HG03571 (cell line): ENCODE data around the gene CNPPD1.

Source experiments
- ATAC-seq: cut with Tn5 transposase; IDR thresholded peaks from one replicate; pipeline ENCODE4 v1.9.1; 2021; ENCODE audit not compliant: unreplicated experiment

The CNPPD1 gene

DNA sequence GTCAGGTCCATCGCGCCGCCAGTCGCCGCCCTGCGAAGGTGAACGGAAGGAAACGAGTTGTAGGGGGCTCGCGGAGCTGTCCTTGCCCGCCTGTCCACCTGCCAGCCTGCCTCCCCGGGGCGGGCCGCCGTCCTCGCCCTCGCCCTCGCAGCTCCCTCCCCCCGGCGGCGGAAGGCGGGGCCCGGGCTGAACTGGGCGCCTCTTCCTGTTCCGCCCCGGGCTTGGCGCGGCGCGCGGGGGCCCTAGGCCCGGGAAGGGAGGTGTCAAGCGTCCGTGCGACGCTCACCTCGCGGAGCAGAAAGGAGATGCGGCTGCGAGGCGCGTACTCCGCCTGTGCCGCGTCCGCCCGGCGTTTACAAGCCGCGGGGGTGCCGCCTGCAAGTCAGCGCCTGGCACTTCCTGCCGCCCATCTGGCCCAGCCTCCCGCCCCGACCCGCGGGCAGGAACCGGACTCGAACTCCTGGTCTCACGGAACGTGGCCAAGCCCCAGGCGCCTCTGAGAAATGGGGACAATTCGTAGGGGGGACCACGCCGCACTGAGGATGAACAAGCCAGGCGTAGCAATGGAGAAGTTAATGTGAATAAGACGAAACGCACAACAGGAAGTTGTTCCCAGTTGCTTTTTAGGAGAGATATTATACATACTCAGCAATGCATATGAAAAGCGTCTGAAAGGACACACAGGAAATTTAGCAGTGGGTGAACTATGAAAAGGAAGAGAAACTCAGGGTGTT, at the start of gene CNPPD1:
CNPPD1 (minus strand) TSS at position 108 of the 734 bp plus-strand sequence; CDS start at position 11, 97 bp downstream.
- peak; percentile 65 for ATAC-seq

GRCh38 chr2:219225350-219225749, 48.6 kb upstream of the CNPPD1 start:
- ATAC-seq: no peak

GRCh38 chr2:219223831-219224610, 47.3 kb upstream of the CNPPD1 start:
- ATAC-seq: no peak

DNA sequence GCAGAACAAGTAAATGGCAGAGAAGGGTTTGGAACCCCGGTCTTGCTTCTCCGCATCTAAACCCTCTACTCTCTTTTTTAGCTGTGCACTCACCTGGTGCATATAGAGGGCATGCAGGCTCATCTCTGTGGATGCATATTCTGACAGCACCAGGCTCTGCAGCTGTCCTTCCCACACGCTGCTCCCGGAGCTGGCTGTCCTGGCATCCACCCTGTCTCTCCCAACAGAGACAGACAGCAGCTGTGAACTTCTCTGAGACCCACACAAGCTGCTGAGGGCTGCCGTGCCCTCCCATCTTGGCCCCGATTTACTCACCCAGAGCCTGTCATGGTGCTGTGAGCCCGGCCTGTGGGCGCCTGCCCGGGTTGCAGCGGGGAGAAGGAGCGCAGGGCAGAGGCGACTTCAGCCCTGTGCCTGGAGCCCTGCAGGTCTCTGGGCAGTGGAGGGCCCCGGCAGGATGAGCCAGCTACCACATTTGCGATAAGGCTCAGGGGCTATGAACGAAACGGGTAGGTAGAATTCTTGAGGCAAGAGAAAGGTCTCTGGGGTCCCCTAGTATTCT, 45.3 kb upstream of the CNPPD1 start:
- ATAC-seq: no peak

DNA sequence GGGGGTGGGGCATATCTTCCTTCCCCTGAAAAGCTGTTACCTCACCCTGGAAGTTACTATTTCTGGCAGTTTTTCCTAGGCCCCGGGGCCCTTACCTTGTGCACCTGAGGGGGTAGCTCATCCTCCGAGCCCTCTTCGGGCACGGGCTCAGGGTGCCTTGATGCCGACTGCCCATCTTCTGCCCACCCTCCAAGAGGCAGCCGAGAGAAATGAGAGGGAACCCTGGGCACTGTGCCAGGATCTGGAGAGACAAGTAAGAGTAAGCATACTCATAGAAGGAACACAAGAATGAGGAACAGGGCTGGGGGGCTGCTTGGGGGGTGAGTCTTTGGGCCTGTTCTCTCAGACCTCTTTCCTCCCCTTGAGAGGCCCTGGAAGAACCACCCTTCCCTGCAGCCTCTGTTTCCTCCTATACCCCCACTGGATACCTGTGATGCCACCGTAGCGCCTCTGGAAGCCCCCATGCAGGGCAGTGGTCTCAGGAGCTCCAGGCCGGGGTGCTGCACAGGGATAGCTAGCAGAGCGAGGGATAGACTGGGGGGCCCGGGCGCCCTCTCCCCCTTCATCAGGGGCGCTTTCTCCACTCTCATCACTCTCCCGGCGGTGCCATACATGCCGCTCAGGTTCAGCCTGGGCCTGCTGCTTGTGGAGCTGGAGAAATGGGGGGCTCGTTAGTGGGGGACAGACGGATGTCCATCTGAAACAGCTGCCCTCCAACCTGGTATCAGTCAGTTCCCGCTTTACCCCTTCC, 44.1 kb upstream of the CNPPD1 start:
- ATAC-seq: no peak

- ATAC-seq: no peak
These were observed 43.2 kb upstream of the CNPPD1 start for GRCh38 chr2:219219784-219220532.

- ATAC-seq: peak; percentile 82
These were observed 42.3 kb upstream of the CNPPD1 start, which contains the start of gene ABCB6 for GRCh38 chr2:219218732-219219701. Gene ABCB6 (minus strand): TSS chr2:219218958. CDS start chr2:219218673, 285 bp downstream.

DNA sequence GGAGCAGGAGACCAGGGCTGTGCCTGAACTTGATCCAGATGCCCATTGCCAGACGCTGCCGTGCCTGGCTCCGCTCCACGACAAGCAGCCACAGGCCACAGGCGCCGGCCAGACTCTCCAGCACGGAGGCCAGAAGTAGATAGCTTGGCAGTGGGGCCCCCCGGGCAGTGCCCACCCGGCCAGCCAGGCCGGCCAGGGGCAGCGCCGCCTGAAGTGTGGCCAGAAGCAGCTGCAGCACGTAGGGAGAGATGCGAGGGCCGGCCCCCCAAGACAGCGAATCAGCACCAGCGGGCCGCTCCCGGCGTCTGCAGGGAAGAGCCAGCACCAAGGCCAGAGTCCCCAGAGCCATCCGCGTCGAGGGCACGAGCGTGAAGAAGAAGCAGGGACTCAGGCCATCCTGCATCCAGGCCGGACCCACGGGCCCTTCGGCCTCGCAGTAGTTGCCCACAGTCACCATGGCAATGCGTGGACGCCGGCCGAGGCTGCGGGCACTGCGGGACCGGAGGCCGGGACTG, 41.5 kb upstream of the CNPPD1 start:
- peak; percentile 17 for ATAC-seq

DNA sequence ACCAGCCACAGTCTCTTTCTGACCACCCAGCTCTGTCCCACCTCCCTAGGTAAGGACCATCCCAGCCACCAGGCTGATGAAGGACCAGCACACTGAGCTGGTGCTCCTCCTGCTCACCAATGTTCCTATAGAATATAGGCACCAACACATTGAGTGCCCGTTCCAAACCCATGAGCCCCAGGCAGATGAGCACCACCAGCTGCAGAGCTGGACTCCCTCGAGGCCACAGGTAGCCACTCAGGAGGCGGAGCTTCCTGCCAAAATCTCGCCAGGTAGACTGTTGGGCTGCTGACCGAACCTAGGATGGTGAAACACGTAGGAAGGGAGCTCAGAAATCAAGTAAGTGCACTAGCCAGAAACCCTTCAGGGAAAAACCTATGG, 39.8 kb upstream of the CNPPD1 start:
- no peak for ATAC-seq

DNA sequence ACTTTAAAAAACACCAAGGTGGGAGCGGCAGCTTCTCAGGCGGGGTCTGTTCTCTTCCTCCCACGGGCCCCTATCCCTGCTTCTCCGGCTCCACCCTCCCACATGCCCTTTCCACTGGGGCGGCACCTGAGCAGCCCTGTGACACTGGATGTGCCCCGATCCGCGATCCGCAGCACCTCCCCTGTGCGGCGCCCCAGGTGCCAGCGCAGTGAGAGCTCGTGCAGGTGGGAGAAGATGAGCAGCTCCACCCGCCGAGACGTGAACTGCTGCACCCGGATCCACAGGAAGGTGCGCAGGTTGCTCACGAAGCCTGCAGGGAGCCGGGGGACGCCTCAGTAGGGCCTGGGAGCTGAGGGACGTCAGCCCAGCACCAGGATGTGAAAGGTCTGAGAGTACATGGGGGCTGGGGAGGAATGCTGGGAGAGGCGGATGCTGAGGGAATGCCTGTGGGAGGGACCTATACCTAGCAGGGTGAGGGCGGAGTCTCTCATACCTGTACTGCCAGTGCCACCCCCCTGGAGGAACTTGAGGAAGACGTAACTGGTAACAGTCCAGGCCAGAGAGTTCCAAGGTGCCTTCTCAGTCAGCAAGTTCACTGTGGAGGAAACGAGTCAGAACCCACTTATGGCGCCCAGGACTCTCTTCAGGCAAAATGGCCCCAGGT, 39.3 kb upstream of the CNPPD1 start:
- no peak for ATAC-seq

DNA sequence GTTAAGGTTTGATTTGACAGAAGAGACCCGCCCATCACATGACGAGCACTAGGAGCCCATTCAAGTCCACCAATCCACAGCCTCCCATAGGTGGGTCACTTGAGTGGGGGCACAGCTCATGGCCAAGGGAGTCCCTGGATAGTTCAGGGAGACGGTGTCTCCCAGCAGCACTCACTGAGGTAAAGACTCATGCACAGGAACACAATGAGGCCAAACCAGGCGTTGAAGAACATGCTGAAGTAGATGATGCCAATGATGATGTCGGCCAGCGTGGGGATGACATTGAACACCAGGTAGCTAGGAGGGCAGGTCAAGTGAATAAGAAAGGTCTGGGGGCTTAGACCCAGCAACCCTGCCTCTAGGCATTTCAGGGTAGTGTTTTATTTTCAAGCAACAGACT, 38.1 kb upstream of the CNPPD1 start:
- no peak for ATAC-seq

DNA sequence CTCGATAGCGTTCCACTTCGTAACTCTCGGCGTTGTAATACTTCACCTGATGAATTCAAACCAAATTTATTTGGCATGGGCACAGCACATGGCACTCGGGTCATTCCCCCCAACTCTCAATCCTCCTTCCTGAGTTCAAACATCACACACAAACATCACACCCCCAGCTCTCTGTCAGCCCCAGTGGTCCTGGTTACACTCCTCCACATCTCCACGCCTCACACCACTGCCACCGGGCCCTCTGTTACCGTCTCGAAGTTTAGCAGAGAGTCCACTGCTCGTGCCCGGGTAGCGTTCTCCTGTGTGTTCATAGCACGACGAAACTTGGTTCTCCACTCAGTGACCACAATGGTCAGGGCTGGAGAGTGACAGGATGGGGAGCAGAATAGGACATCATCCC, 37.4 kb upstream of the CNPPD1 start:
- no peak for ATAC-seq

GRCh38 chr2:219213486-219214071, 36.9 kb upstream of the CNPPD1 start:
- ATAC-seq: no peak

DNA sequence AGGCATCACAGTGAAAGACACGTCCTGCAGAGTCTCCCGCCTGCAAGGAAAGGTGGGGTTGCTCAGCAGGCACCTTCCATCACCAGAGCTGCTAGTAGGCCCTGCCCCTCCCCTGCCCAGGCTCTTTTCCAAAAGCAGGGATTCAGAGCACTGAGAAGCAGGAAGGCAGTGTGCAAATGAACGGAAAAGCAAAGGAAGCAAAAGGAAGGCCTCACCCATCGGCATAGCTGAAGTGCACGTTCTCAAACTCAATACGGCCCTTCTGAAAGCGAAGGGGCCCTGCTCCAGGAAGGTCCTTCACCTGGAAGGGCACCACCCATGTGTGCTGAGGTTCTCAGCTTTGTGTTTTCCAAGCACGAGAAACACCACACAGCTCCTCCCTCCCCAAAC, 36.3 kb upstream of the CNPPD1 start:
- ATAC-seq: no peak

DNA sequence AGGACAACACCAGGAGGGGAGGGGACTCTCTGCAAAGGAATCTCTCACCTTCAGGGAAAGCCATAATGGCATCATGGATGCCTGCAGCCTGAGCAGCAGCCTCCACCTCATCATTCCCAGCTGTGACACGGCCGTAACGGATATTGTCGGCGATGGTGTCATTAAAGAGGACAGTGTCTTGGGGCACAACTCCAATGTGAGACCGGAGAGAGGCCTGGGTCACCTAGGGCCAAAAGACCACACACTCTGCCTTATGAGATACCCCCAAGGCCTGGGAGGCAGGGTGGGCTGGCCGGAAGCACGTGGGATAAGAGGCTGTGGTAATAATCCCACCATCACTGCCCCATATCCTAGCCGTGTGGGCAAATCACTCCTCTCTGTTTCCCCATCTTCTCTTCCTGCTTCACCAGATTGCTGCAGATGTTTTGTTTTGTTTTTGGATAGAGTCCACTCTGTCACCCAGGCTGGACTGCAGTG, 34.2 kb upstream of the CNPPD1 start:
- no peak for ATAC-seq

DNA sequence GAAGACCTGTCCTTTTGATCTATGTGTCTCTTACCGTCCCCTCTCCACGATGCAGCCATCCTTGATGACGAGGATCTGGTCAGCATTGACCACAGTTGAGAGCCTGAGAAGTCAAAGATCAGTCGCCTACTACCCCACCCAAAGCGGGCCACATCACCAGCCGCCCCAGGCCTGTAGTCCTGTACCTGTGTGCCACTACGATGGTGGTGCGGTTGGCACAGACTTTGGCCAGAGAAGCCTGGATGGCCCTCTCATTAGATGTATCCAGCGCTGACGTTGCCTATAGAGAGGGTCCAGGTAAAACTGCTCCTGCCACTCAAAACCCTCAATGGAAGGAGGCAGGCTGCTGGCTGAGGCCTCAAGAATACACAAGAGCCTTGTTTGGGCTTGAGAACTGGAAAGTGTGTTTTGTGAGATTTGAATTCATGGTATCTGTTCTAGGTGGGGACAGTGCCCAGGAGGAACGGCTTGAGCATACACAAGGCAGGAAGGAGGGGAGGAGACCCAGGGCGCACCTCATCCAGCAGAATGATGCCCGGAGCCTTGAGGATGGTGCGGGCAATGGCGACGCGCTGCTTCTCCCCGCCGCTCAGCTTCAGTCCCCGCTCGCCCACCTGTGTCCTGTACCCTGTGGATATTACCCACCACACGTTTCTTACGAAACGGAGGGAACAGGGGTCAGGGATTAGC, 33.6 kb upstream of the CNPPD1 start:
- ATAC-seq: no peak
